ENCODE results near the gene PLEKHN1. TPM values are rescaled to one million over a fixed set of nuclear protein-coding genes. Genes with fewer than 3 reads are reported as not detected.
A peak's percentile ranks its signal among the peaks of the same experiment; 100 is the strongest.

PLEKHN1 gene
- total and polyA plus RNA-seq, 2 donors (not counting 3 experiments of a cell fraction or from before 2014, with no cell fraction given), result 0.29 to 0.88 TPM

- peak overlapping the region; percentile 78 for H3K4me2 ChIP-seq (ENCODE audit: insufficient read depth, low read length)
- peak overlapping the region; percentile 65 for H3K9ac ChIP-seq (replicated peaks; ENCODE audit: extremely low read depth, insufficient read depth, low read length)
- dilution Hi-C loops (cut with MboI; ENCODE audit: extremely low pct_ligation_motif_present, low sequenced_read_pairs), result no loop called here
- no peaks in the 10 kb centered on the region for H3K36me3 ChIP-seq (ENCODE audit: control insufficient read depth in 2 of 2, extremely low read depth in 1 of 2, insufficient read depth in 2 of 2, low read length in 2 of 2)
- peak overlapping the region; percentile 41 to 83 (median 81) for H3K4me3 ChIP-seq (replicated peaks in 1 of 3; ENCODE audit: insufficient read depth in 1 of 3, low read depth in 1 of 3, low read length in 3 of 3)
- intact Hi-C loops (cut with micrococcal nuclease), result loop anchor here (2.0 to 5.0 kb wide), 2 partner anchors 13 to 258 kb away; partner anchors contain the start of genes HES4 and UBE2J2
- DNase-seq (ENCODE audit: low read depth, low spot score), result no peak
- POLR2A ChIA-PET, result no interaction called here
- H3K27ac ChIP-seq (ENCODE audit: insufficient read depth, low read depth, low read length), result peak overlapping the region; percentile 54
- BruUV-seq (replicated peaks), result TSS peak; percentile 87
- H3K4me1 ChIP-seq (ENCODE audit: control insufficient read depth, extremely low read depth, insufficient read depth, low read length), result peaks cover 10% of the 10 kb centered on the region
- no peaks in the 10 kb centered on the region for H3K79me2 ChIP-seq (ENCODE audit: control insufficient read depth, insufficient read depth, low read length)
- no peaks in the 10 kb centered on the region for H3K9me1 ChIP-seq (replicated peaks; ENCODE audit: control insufficient read depth, extremely low read depth, insufficient read depth, low read length)
- CTCF ChIA-PET, result interaction anchor here (0.9 to 4.2 kb wide), 6 partner anchors 11 to 278 kb away, joined by 3 to 41 read pairs (median 8); no protein-coding TSS in a partner anchor
- H4K20me1 ChIP-seq (replicated peaks; ENCODE audit: control insufficient read depth, extremely low read depth, insufficient read depth, low read length), result no peaks in the 10 kb centered on the region
- no peaks in the 10 kb centered on the region for H3K9me3 ChIP-seq (replicated peaks; ENCODE audit: control insufficient read depth, insufficient read depth, low read length)
- TF ChIP-seq CTCF (IDR thresholded peaks at IDR 0.05; ENCODE audit: extremely low read depth in 1 of 2, insufficient read depth in 1 of 2, low read depth in 1 of 2, low read length in 2 of 2) (no peak), MAX (IDR thresholded peaks at IDR 0.05; ENCODE audit: insufficient read depth, insufficient read length) (no peak), POLR2A (IDR thresholded peaks at IDR 0.05; ENCODE audit: low read depth, low read length) (no peak), EZH2 (IDR thresholded peaks at IDR 0.05; ENCODE audit: borderline replicate concordance, low read depth, low read length, severe bottlenecking) (no peak), MYC (IDR thresholded peaks at IDR 0.05; ENCODE audit: low read depth, low read length) (no peak), GATA2 (IDR thresholded peaks at IDR 0.05; ENCODE audit: insufficient read depth, insufficient read length, low read depth, low read length) (no peak), POLR2AphosphoS5 (IDR thresholded peaks at IDR 0.05; ENCODE audit: insufficient read depth, low read depth, low read length) (no peak), JUN (IDR thresholded peaks at IDR 0.05; ENCODE audit: borderline replicate concordance, insufficient read depth, insufficient read length, low read depth) (no peak), FOS (IDR thresholded peaks at IDR 0.05; ENCODE audit: borderline replicate concordance, insufficient read depth, low read length) (no peak)
- H3K27me3 ChIP-seq (ENCODE audit: control insufficient read depth in 2 of 2, insufficient read depth in 2 of 2, low read length in 2 of 2), result no peaks in the 10 kb centered on the region
- peak overlapping the region; percentile 62 for H2AFZ ChIP-seq (ENCODE audit: low read depth, low read length)
- peak; percentile 77 for FAIRE-seq
Observed at GRCh38 chr1:1013922-1014648, 47.8 kb downstream of the PLEKHN1 start.

Data from endothelial cell of umbilical vein (primary cell).